IMR-90 (cell line): ENCODE data around the gene LRP1-AS. TPM values are rescaled to one million over a fixed set of nuclear protein-coding genes. Genes with fewer than 3 reads are reported as not detected.

Experiments
- ATAC-seq: fragments of 200-7000 bp; cut with Tn5 transposase; 2 replicates; pipeline ENCODE4 v1.9.1; 2020; ENCODE audit warnings: low read depth, mild to moderate bottlenecking, moderate library complexity
- BruUV-seq: library from RNA; stranded (reverse); fragments of 400-500 nt; replicated peaks from 2 replicates; lab custom pipeline; 2021; lab: Mats Ljungman, UMichigan
- CTCF ChIA-PET: fragments of 300-600 bp; formaldehyde crosslinking; extraction: SDS; loops from one replicate; lab custom pipeline; 2021; ENCODE audit warnings: antibody characterized with exemption; lab: Yijun Ruan, JAX
- POLR2A ChIA-PET: fragments of 300-600 bp; sonication (Branson Sonifier 250); formaldehyde crosslinking; loops from one replicate; lab custom pipeline; 2022; ENCODE audit warnings: antibody characterized with exemption; ENCODE audit not compliant: unreplicated experiment; lab: Charles Lee
- DNase-seq: peaks from one replicate; pipeline ENCODE4 v3.0.0; 2013
- H2AFZ ChIP-seq: replicated peaks from 2 replicates; pipeline ENCODE3; 2013; ENCODE audit warnings: low read length, mild to moderate bottlenecking; ENCODE audit not compliant: poor library complexity
- H2AK5ac ChIP-seq: 2 replicates; pipeline ENCODE4 v1.6.1; 2013; ENCODE audit warnings: low read depth, low read length, inconsistent platforms
- H2AK9ac ChIP-seq: replicated peaks from 2 replicates; pipeline ENCODE3; 2013; ENCODE audit warnings: mild to moderate bottlenecking, low read depth, low read length, moderate library complexity; ENCODE audit not compliant: poor library complexity
- H2BK120ac ChIP-seq: 2 replicates; pipeline ENCODE4 v1.6.1; 2013; ENCODE audit warnings: low read depth, low read length, inconsistent platforms
- H2BK15ac ChIP-seq: 3 replicates; pipeline ENCODE4 v1.6.1; 2013; ENCODE audit warnings: low read depth, low read length, inconsistent platforms
- H2BK20ac ChIP-seq: 2 replicates; pipeline ENCODE4 v1.6.1; 2013; ENCODE audit warnings: low read depth, mild to moderate bottlenecking, inconsistent platforms, low read length, moderate library complexity
- H2BK5ac ChIP-seq: 2 replicates; pipeline ENCODE4 v1.6.1; 2013; ENCODE audit warnings: mild to moderate bottlenecking, low read depth, low read length, inconsistent platforms; ENCODE audit not compliant: poor library complexity, severe bottlenecking
- H3K14ac ChIP-seq: replicated peaks from 2 replicates; pipeline ENCODE4 v1.6.1; 2013; ENCODE audit warnings: low read depth, low read length, inconsistent platforms
- H3K18ac ChIP-seq: 2 replicates; pipeline ENCODE4 v1.6.1; 2013; ENCODE audit warnings: low read depth, low read length, control low read depth
- H3K23ac ChIP-seq: 2 replicates; pipeline ENCODE4 v1.6.1; 2013; ENCODE audit warnings: low read depth, low read length, inconsistent platforms
- H3K27ac ChIP-seq: 2 replicates; pipeline ENCODE4 v1.5.1; 2013; ENCODE audit warnings: mild to moderate bottlenecking, control low read depth, low read length; ENCODE audit not compliant: insufficient read depth
- H3K27me3 ChIP-seq: 2 replicates; pipeline ENCODE4 v1.6.1; 2013; ENCODE audit warnings: low read length; ENCODE audit not compliant: control insufficient read depth, insufficient read depth
- H3K36me3 ChIP-seq: 2 replicates; pipeline ENCODE4 v1.6.1; 2013; ENCODE audit warnings: low read length, mixed read lengths; ENCODE audit not compliant: control insufficient read depth, insufficient read depth
- H3K4ac ChIP-seq: 2 replicates; pipeline ENCODE4 v1.6.1; 2013; ENCODE audit warnings: low read depth, low read length, inconsistent platforms
- H3K4me1 ChIP-seq: 2 replicates; pipeline ENCODE4 v1.6.1; 2013; ENCODE audit warnings: low read length, mixed read lengths; ENCODE audit not compliant: control insufficient read depth, insufficient read depth
- H3K4me2 ChIP-seq: 2 replicates; pipeline ENCODE4 v1.6.1; 2013; ENCODE audit warnings: low read depth, mild to moderate bottlenecking, control low read depth, low read length, moderate library complexity
- H3K4me3 ChIP-seq: 2 replicates; pipeline ENCODE4 v1.5.1; 2013; ENCODE audit warnings: low read depth, mild to moderate bottlenecking, control low read depth, low read length, moderate library complexity; ENCODE audit not compliant: insufficient read depth
- H3K56ac ChIP-seq: 2 replicates; pipeline ENCODE4 v1.6.1; 2013; ENCODE audit warnings: low read length, inconsistent platforms; ENCODE audit not compliant: insufficient read depth; ENCODE audit errors: extremely low read depth
- H3K79me1 ChIP-seq, 2 experiments: 2 replicates each; pipeline ENCODE4 v1.6.1; 2013; ENCODE audit warnings: low read length in 2 of 2, inconsistent platforms in 1 of 2, low read depth in 1 of 2
- H3K9ac ChIP-seq: 2 replicates; pipeline ENCODE4 v1.6.1; 2013; ENCODE audit warnings: low read depth, low read length, control low read depth
- H3K9me1 ChIP-seq: 2 replicates; pipeline ENCODE4 v1.6.1; 2013; ENCODE audit warnings: low read length, inconsistent platforms; ENCODE audit not compliant: insufficient read depth
- H3K9me3 ChIP-seq: 2 replicates; pipeline ENCODE4 v1.6.1; 2013; ENCODE audit warnings: low read length; ENCODE audit not compliant: control insufficient read depth, insufficient read depth
- H4K20me1 ChIP-seq: 2 replicates; pipeline ENCODE4 v1.6.1; 2013; ENCODE audit warnings: low read length, inconsistent platforms; ENCODE audit not compliant: insufficient read depth
- H4K5ac ChIP-seq: 2 replicates; pipeline ENCODE4 v1.6.1; 2013; ENCODE audit warnings: mild to moderate bottlenecking, low read depth, low read length, control low read depth
- H4K8ac ChIP-seq, 2 experiments: 2 replicates each; pipeline ENCODE4 v1.6.1; 2013; ENCODE audit warnings: low read depth in 2 of 2, low read length in 2 of 2, control low read depth in 1 of 2, inconsistent platforms in 1 of 2
- H4K91ac ChIP-seq: 2 replicates; pipeline ENCODE4 v1.6.1; 2013; ENCODE audit warnings: low read depth, low read length, inconsistent platforms; ENCODE audit not compliant: insufficient read depth
- BHLHE40 ChIP-seq: fragments of 150-350 bp; IDR thresholded peaks from 2 replicates; pipeline ENCODE4 v1.6.1; 2016; ENCODE audit warnings: mild to moderate bottlenecking, low read depth, low read length
- CEBPB ChIP-seq: IDR thresholded peaks from 2 replicates; pipeline ENCODE4 v1.6.1; 2012; ENCODE audit warnings: low read depth, low read length, improper control_type of control experiment
- ELK1 ChIP-seq: fragments of 150-350 bp; IDR thresholded peaks from 2 replicates; pipeline ENCODE4 v1.6.1; 2016; ENCODE audit warnings: low read depth, mild to moderate bottlenecking, low read length, moderate library complexity, borderline replicate concordance
- FOS ChIP-seq: fragments of 150-350 bp; IDR thresholded peaks from 2 replicates; pipeline ENCODE4 v1.6.1; 2016; ENCODE audit warnings: low read depth, low read length
- MAFK ChIP-seq: IDR thresholded peaks from 2 replicates; pipeline ENCODE4 v1.6.1; 2012; ENCODE audit warnings: low read depth, low read length, improper control_type of control experiment
- MAZ ChIP-seq: IDR thresholded peaks from 2 replicates; pipeline ENCODE4 v1.6.1; 2012; ENCODE audit warnings: low read depth, mild to moderate bottlenecking, low read length, improper control_type of control experiment, moderate library complexity, borderline replicate concordance
- MXI1 ChIP-seq: IDR thresholded peaks from 2 replicates; pipeline ENCODE4 v1.6.1; 2012; ENCODE audit warnings: low read depth, mild to moderate bottlenecking, low read length, moderate library complexity, borderline replicate concordance
- POLR2A ChIP-seq: IDR thresholded peaks from 2 replicates; pipeline ENCODE4 v1.6.1; 2012; ENCODE audit warnings: mild to moderate bottlenecking, low read depth, low read length
- RAD21 ChIP-seq: IDR thresholded peaks from 2 replicates; pipeline ENCODE4 v1.6.1; 2012; ENCODE audit warnings: low read length, improper control_type of control experiment
- RCOR1 ChIP-seq: IDR thresholded peaks from 2 replicates; pipeline ENCODE4 v1.6.1; 2012; ENCODE audit warnings: mild to moderate bottlenecking, low read length, improper control_type of control experiment; ENCODE audit not compliant: insufficient replicate concordance
- RFX5 ChIP-seq: IDR thresholded peaks from 2 replicates; pipeline ENCODE4 v1.8.0; 2012; ENCODE audit warnings: low read depth, mild to moderate bottlenecking, low read length, moderate library complexity
- SMC3 ChIP-seq: fragments of 150-350 bp; IDR thresholded peaks from 2 replicates; pipeline ENCODE4 v1.6.1; 2016; ENCODE audit warnings: low read depth, mild to moderate bottlenecking, antibody characterized with exemption, low read length, moderate library complexity
- USF2 ChIP-seq: fragments of 150-350 bp; IDR thresholded peaks from 2 replicates; pipeline ENCODE4 v1.6.1; 2017; ENCODE audit warnings: mild to moderate bottlenecking, antibody characterized with exemption, low read length, low read depth
- WGBS, 2 experiments: methylation state at CpG; one replicate each; pipeline versions ENCODE4 v1.1.5 to v1.1.7; 2013; ENCODE audit warnings: missing lambda C conversion rate in 2 of 2; ENCODE audit not compliant: insufficient read length in 1 of 2; ENCODE audit errors: extremely low coverage in 2 of 2; 5-methylcytosine and 5-hydroxymethylcytosine counted together
- dilution Hi-C: fragments of 300-500 bp; cut with HindIII; formaldehyde crosslinking; loops from one replicate; pipeline ENCODE4 v1.14.3; 2018; ENCODE audit warnings: low sequenced_read_pairs; ENCODE audit not compliant: unreplicated experiment
- in situ Hi-C: fragments of 300-500 bp; cut with MboI; formaldehyde crosslinking; loops from 3 replicates; pipeline ENCODE4 v1.14.3; 2019; ENCODE audit warnings: low sequenced_read_pairs, inconsistent platforms, mixed read lengths
- intact Hi-C: fragments of 100-400 bp; cut with micrococcal nuclease; formaldehyde crosslinking; loops from 2 replicates; pipeline ENCODE4 v1.10.0; 2022
- polyA plus RNA-seq, 3 experiments: library from polyadenylated mRNA; depleted of rRNA; stranded (reverse); fragments of >200 nt; gene quantifications; 2 replicates each; pipeline ENCODE4 v1.2.3, GENCODE V29; 2012; ENCODE audit warnings: low replicate concordance in 1 of 3
- total RNA-seq: library from RNA; depleted of rRNA; stranded (reverse); fragments of >200 nt; gene quantifications from 2 replicates; pipeline ENCODE4 v1.2.3, GENCODE V29; 2012

The LRP1-AS gene
- total and polyA plus RNA-seq, 2 of the 4 experiments (the other 2 are of a cell fraction) = not detected

DNA sequence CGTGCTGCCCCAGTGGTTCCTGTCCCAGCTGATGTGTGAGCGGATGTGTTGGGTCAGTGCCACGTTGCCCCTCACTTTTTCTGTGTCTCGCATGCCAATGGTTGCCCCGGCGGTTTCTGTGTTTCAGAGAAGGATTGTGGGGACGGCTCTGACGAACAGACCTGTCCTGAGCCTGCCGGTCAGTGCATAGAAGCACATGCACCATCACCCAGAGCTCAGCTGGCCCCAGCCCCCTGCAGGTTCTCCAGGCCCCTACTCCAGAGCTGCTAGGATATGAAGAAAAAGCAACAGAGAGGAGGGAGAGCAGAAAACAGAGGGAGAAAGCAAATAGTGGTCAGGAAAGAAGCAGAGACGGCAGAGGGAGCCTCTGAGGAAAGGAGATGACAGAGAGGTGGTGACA lies 20.6 kb upstream of the LRP1-AS start:
- dilution Hi-C loops = no loop called here
- peaks cover 10 to 51% of the 10 kb centered on the region in 2 experiments; a peak in 3 of 4 replicates for H3K79me1 ChIP-seq
- H3K4ac ChIP-seq = no peak overlapping the region
- no peak overlapping the region for H4K8ac ChIP-seq
- peaks cover 6% of the 10 kb centered on the region; the same call in 1 of the 2 replicates for H3K9me1 ChIP-seq
- no peaks in the 10 kb centered on the region for H3K27me3 ChIP-seq
- intact Hi-C loops = no loop called here
- H2AK9ac ChIP-seq = no peak overlapping the region
- H2BK120ac ChIP-seq = no peak overlapping the region
- no peak overlapping the region for H2AK5ac ChIP-seq
- WGBS, 2 experiments = 83% methylated on average over 7 of the region's 10 CpGs; no CpG with 5 or more reads in 1 of the 2 experiments
- no peak overlapping the region for H2BK5ac ChIP-seq
- BruUV-seq = no TSS peak
- CTCF ChIA-PET = no interaction called here
- no peak overlapping the region for H3K4me3 ChIP-seq
- H3K56ac ChIP-seq = no peak overlapping the region
- no peak overlapping the region for H2BK15ac ChIP-seq
- no peak overlapping the region for H3K4me2 ChIP-seq
- H3K9ac ChIP-seq = no peak overlapping the region
- peaks cover 43% of the 10 kb centered on the region for H4K20me1 ChIP-seq
- no peak overlapping the region for H3K14ac ChIP-seq
- ATAC-seq (no peak), DNase-seq (no peak)
- no peak overlapping the region for H4K91ac ChIP-seq
- H3K36me3 ChIP-seq = peaks cover 78% of the 10 kb centered on the region
- H2BK20ac ChIP-seq = no peak overlapping the region
- H3K27ac ChIP-seq = no peak overlapping the region
- H2AFZ ChIP-seq = no peak overlapping the region
- no peak overlapping the region for H4K5ac ChIP-seq
- H3K4me1 ChIP-seq = peaks cover 12% of the 10 kb centered on the region
- H3K9me3 ChIP-seq = no peaks in the 10 kb centered on the region
- in situ Hi-C loops = no loop called here
- TF ChIP-seq RFX5 (no peak), CEBPB (no peak), RCOR1 (no peak), BHLHE40 (no peak), FOS (no peak), SMC3 (no peak), POLR2A (no peak), ELK1 (no peak), MAFK (no peak), MAZ (no peak), USF2 (no peak), MXI1 (no peak), RAD21 (no peak)
- H3K23ac ChIP-seq = no peak overlapping the region
- POLR2A ChIA-PET = no interaction called here
- no peak overlapping the region for H3K18ac ChIP-seq
